ACC112 (cell line): ENCODE measurements around the gene MEIS1.

Experiments
- H2AFZ ChIP-seq: fragments of 200-600 bp; sonication (generic); one replicate; pipeline ENCODE4 v1.6.0; 2017; ENCODE audit warnings: antibody characterized with exemption, low read length; ENCODE audit not compliant: unreplicated experiment
- H3K27ac ChIP-seq: fragments of 200-600 bp; sonication (generic); 2 replicates; pipeline ENCODE4 v1.5.1; 2014; ENCODE audit warnings: low read depth, mild to moderate bottlenecking, antibody characterized with exemption, low read length, moderate library complexity
- H3K27me3 ChIP-seq: fragments of 200-600 bp; sonication (generic); 2 replicates; pipeline ENCODE4 v1.6.1; 2014; ENCODE audit warnings: mild to moderate bottlenecking, antibody characterized with exemption, low read length, moderate library complexity, mixed read lengths; ENCODE audit not compliant: insufficient read depth
- H3K36me3 ChIP-seq: fragments of 200-600 bp; sonication (generic); 2 replicates; pipeline ENCODE4 v1.6.1; 2016; ENCODE audit warnings: mild to moderate bottlenecking, antibody characterized with exemption, low read length, moderate library complexity, mixed read lengths; ENCODE audit not compliant: insufficient read depth
- H3K4me1 ChIP-seq: fragments of 200-600 bp; sonication (generic); one replicate; pipeline ENCODE4 v1.6.1; 2016; ENCODE audit warnings: low read length, mixed read lengths; ENCODE audit not compliant: insufficient read depth, unreplicated experiment, control insufficient read depth
- H3K4me3 ChIP-seq: fragments of 200-600 bp; sonication (generic); 2 replicates; pipeline ENCODE4 v1.5.1; 2014; ENCODE audit warnings: mild to moderate bottlenecking, low read depth, low read length
- H3K79me2 ChIP-seq: fragments of 200-600 bp; sonication (generic); one replicate; pipeline ENCODE4 v1.6.0; 2016; ENCODE audit warnings: low read length; ENCODE audit not compliant: control insufficient read depth, unreplicated experiment, insufficient read depth

Gene MEIS1

DNA sequence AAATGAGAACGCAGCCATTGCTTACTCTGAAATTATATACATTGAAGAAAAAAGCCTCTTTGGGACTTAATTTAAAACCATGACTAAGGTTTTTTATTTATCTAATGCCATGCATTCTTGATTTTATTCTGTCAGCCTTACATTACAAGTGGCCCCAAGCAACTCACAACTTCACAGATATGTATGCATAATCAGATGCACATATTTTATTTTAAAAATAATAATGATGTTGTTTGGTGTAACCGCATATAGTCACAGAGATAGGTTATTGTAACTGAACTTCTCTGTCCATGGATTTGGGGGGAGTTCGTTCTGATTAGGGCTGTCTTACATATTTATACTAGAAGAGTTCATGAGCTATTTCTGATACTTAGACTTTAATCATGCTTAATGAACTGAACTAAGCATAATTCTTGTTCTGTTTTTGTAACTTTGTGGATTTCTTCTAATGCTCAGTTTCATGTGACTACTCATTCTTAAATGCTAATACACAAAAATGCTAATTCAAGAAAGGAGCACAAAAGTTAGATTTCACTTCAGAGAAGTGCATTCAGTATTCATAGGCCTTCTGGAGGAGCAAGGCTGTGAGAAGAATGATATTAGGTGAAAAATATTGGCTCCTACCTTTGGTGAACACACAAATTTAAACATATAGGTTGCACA is 26.2 kb downstream of the MEIS1 start:
- Histone ChIP-seq H2AFZ (no peak overlapping the region), H3K79me2 (no peaks in the 10 kb centered on the region), H3K4me1 (no peaks in the 10 kb centered on the region), H3K4me3 (no peak overlapping the region), H3K27ac (no peak overlapping the region), H3K27me3 (no peaks in the 10 kb centered on the region), H3K36me3 (0 out of 2 replicates have a peak, but pooled peaks cover 4% of the 10 kb centered on the region)

DNA sequence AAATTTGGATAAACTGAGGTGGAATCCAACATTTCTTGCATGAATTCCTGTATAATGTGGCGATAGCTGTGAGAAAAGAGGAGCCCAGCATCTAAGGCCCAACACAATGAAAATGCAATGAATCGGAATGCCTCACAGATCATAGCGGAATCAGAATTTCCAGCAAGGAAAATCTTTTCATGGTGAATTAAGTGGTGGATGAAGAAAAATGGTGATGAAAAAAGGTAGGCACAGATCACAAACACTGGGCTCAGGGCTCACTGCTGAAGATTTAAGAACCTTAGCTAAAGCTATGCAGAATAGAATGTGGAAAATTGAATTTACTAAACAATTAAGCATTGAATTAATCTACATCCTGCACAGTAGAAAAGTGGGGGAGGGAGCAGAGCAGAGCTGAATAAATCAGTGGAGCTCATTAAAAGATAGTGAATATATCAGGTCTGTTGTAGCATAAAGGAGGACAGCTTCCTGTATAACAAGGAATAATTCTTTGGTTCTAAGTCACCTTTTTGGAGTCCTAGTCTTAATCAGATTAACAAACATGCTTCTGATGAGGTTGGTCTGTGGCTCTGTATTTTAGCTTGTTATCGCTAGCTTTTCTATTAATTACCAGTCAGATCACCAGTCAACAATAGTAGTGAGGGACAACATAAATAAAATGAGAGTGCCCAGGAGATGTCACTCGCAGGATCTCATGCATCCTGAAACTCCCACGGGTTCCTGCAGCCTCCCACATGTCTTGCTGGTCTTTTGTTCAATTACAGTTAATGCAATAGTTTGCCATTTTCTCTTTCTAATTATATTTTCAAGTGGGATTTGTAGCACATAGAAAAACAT is 27.0 kb downstream of the MEIS1 start:
- 0 out of 2 replicates have a peak, but pooled peaks cover 4% of the 10 kb centered on the region for H3K36me3 ChIP-seq
- no peak overlapping the region for H3K27ac ChIP-seq
- H3K4me3 ChIP-seq: no peak overlapping the region
- no peaks in the 10 kb centered on the region for H3K27me3 ChIP-seq
- H3K79me2 ChIP-seq: no peaks in the 10 kb centered on the region
- H2AFZ ChIP-seq: no peak overlapping the region
- H3K4me1 ChIP-seq: no peaks in the 10 kb centered on the region

DNA sequence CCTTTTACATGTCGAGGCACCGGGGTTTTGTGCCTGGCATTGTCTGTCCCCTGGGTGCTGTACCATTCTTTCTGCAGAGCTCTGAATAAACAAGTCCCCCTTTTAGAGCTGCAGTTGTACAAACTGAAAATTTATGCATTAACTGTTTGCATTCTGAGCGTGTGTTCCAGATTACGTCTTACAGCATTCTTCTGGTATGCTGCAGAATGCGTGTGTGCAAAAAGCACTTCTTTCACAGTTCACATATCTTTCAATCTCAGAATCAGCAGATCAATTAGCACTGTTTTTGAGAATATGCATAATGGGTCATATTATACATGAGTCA is 27.5 kb downstream of the MEIS1 start:
- no peaks in the 10 kb centered on the region for H3K79me2 ChIP-seq
- no peak overlapping the region for H3K27ac ChIP-seq
- no peak overlapping the region for H2AFZ ChIP-seq
- H3K4me1 ChIP-seq: no peaks in the 10 kb centered on the region
- H3K36me3 ChIP-seq: 0 out of 2 replicates have a peak, but pooled peaks cover 4% of the 10 kb centered on the region
- H3K27me3 ChIP-seq: no peaks in the 10 kb centered on the region
- H3K4me3 ChIP-seq: no peak overlapping the region

DNA sequence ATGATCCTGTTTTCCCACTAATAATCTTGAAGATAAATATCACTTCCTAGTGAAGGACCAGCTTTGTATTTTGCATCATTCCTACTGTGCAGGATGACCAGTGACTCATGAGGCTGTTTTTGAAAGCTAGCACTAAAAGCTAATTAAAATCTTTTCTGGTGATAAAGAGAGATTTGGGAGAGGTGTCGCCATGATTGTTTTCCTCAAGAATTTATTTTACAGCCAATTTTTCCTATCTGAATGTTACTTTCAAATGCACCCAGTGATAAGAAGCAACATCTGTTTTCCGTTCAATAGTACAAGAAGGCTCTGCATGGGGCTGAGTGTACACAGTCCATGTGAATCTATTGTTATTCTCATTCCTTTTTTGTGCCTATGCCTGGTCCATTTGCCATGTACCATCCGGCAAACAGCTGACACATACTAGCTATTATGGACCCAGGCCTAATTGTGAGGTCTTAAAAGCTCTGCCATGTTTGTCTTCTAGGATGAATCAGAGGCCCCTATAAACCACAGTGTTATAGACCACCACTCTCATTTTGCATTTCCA is 28.4 kb downstream of the MEIS1 start:
- Histone ChIP-seq H3K36me3 (0 out of 2 replicates have a peak, but pooled peaks cover 4% of the 10 kb centered on the region), H3K4me3 (no peak overlapping the region), H3K27me3 (no peaks in the 10 kb centered on the region), H3K79me2 (no peaks in the 10 kb centered on the region), H3K27ac (no peak overlapping the region), H2AFZ (no peak overlapping the region), H3K4me1 (no peaks in the 10 kb centered on the region)

DNA sequence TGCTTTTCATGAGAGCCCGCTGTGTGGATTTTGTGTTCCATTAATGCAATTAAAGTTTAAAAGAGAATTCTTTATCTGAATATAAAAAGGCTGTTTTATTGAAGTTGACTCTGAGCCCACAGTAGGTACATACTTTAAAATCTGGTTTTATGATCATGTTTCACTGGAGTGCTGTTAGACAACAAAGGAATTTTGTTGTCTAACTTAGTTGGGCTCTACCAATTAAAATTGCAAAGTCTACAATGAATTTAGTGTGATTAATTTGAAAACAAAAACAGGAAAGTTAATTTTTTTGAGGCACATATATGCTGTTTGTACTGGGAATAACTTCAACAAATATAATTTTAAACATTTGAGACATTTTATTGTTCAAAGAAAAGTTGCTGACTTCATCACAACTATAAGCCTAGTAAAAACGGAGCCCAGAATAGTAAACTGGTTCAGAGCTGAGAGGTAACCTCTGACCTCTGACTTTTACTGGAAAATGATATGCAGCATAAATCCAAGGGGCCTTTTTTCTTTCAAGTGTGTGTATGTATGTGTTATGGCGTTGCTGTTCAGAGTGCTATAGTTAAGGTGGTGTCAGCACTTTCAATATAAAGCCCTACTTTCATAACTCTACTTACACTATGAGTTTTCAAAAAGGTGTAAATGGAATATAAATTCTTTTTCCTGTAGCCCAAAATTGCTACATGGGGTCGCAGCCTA is 30.2 kb downstream of the MEIS1 start:
- H3K27ac ChIP-seq: no peak overlapping the region
- H3K27me3 ChIP-seq: no peaks in the 10 kb centered on the region
- no peak overlapping the region for H3K4me3 ChIP-seq
- H2AFZ ChIP-seq: no peak overlapping the region
- no peaks in the 10 kb centered on the region for H3K4me1 ChIP-seq
- 0 out of 2 replicates have a peak, but pooled peaks cover 4% of the 10 kb centered on the region for H3K36me3 ChIP-seq
- no peaks in the 10 kb centered on the region for H3K79me2 ChIP-seq

DNA sequence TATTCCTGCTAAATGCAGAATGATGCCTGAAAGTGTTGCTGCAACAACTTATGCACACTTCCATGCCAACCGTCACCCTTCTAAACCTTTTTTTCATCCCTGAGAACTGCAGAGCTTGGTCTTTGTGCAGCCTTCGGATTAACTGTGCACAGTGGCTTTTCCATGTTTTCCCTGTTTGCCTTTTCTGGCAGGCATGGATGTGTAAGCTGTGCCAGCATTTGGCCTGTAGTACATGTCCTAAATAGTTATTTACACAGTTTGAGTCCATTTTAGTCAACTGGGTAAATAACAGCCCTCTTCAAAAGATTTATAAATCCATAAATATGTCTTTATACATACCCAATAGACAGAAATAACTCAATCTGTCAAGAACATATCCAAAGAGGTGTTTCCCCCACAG is 31.5 kb downstream of the MEIS1 start:
- Histone ChIP-seq H3K79me2 (no peaks in the 10 kb centered on the region), H3K27ac (no peak overlapping the region), H3K4me1 (no peaks in the 10 kb centered on the region), H3K36me3 (0 out of 2 replicates have a peak, but pooled peaks cover 4% of the 10 kb centered on the region), H3K4me3 (no peak overlapping the region), H2AFZ (no peak overlapping the region), H3K27me3 (no peaks in the 10 kb centered on the region)

DNA sequence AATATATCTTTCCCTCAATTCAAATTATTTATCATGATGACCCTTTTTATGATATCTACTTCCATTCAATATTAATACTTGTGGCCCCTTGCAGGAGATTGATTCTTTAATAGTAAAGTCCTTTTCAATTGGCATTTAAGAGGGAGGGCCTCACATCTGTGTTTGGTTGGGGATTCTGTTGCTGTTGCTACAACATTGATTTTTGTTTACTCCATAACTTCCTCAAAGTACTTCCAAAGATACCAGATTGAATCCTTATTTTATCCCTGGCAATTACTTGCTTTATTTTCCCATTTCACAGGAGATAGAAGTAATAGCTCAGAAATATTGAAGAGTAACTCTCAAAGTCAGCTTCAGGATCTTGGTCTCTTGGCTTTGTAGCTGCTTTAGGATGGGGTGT is 32.8 kb downstream of the MEIS1 start:
- Histone ChIP-seq H3K27ac (no peak overlapping the region), H3K79me2 (no peaks in the 10 kb centered on the region), H3K36me3 (peaks cover 9% of the 10 kb centered on the region; the same call in 1 of the 2 replicates), H3K27me3 (no peaks in the 10 kb centered on the region), H3K4me1 (no peaks in the 10 kb centered on the region), H3K4me3 (no peak overlapping the region), H2AFZ (no peak overlapping the region)

DNA sequence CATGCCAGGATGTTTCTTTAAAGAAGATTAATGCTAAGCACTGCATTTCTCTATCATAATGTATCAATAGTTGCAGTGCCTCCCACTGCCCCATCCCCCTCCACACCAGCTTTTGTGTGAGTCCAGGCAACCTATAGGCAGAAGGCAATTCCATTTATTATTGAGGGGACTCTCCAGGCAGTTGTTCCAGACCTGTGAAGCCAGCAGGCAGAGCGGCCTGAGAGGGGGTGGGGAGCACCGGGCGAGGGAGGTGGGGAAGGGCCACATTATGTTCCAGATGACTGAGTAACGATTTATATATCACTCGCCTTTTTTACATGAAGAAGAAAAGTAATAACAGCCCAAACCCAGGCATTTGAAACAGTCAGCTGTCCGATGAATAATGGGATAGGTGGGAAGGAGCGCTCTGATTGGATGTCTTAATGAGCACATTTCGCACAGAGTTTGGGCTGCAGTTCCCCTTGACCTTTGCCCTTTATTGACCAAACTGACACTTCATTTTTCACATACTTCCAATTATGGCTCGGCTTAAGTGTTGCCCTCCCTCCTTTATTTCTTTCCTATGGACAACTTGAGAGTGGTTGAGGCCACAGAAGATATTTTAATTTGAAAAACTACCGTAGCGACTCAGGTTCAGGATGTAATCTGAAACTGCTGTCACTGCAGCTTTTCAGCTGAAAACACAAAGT is 34.4 kb downstream of the MEIS1 start:
- no peaks in the 10 kb centered on the region for H3K79me2 ChIP-seq
- no peak overlapping the region for H3K27ac ChIP-seq
- no peak overlapping the region for H3K4me3 ChIP-seq

DNA sequence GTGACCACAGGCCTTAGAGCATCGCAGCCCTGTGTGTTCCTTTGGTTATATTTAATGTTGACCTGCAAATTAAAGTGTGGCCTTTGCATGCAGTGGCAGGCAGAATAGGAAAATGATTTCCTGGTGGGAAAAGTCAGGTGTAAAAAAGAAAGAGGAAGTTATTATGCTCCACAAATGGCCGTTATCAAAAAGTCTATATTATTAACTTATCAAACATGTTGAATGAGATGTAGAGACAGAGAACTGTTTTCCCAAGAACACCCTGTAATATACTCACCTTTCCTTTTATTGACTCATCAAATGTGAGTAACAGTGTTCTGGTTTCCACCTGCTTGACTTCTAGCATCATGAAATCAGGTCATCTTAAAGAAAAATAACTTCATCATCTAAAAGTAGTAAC is 35.3 kb downstream of the MEIS1 start:
- H3K27me3 ChIP-seq: no peaks in the 10 kb centered on the region
- H3K27ac ChIP-seq: no peak overlapping the region
- no peak overlapping the region for H3K4me3 ChIP-seq
- H3K79me2 ChIP-seq: no peaks in the 10 kb centered on the region
- H2AFZ ChIP-seq: no peak overlapping the region
- peaks cover 8% of the 10 kb centered on the region; the same call in 1 of the 2 replicates for H3K36me3 ChIP-seq
- no peaks in the 10 kb centered on the region for H3K4me1 ChIP-seq

More for the DNA sequence above, 34.4 kb downstream of the MEIS1 start:
- Histone ChIP-seq H3K36me3 (peaks cover 10% of the 10 kb centered on the region; the same call in 1 of the 2 replicates), H3K4me1 (no peaks in the 10 kb centered on the region), H2AFZ (no peak overlapping the region), H3K27me3 (no peaks in the 10 kb centered on the region)

DNA sequence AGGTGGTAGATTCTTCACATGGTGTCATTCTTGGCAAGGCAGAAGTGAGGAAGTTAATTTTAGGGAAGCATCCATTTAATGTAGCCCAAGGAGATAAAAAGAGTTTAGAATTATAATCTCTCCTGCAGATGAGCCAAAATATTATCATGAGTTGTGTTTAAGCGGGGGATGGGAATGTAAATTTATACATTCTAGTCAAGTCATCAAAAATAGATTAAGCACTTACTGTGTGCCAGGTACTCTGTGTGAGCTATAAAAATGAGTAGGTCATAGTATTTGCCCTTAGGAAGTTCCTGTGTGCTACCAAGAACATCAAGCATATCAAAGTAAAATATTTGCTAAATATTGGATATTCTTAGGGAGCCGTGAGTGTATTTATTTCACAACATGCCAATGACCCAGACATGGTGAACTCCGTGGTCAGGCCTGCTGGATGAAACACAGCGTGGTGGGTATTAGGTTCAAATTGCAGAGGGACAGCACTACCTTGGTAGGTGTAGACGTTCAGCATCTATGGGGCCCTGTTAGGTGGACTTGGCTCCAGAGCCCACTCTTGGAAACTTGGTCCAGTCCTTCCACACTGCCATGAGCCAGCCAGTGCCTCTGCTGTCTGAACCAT is 37.4 kb downstream of the MEIS1 start:
- Histone ChIP-seq H3K4me3 (no peak overlapping the region), H3K36me3 (peaks cover 8% of the 10 kb centered on the region; the same call in 1 of the 2 replicates), H3K27me3 (no peaks in the 10 kb centered on the region), H3K4me1 (no peaks in the 10 kb centered on the region), H3K79me2 (no peaks in the 10 kb centered on the region), H2AFZ (no peak overlapping the region), H3K27ac (no peak overlapping the region)
